ENCODE results near the gene SLC35A2.
"Not testable (repeated sequence)": the region's sequence is repeated elsewhere in the genome, so short reads cannot be mapped to it uniquely, and the experiment has no call there.

Gene SLC35A2

DNA sequence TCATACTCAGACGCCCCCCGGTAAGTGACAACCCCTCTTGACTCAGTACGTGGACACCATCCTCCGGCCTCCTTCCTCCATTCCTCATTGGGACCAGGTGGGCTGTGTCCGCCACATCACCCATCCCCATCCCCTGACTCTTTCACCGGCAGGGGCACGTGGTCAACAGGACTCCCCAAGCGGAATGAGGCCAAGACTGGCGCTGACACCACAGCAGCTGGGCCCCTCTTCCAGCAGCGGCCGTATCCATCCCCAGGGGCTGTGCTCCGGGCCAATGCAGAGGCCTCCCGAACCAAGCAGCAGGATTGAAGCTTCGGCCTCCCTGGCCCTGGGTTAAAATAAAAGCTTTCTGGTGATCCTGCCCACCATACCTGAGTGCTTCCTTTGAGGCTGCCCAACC, 8.7 kb downstream of the SLC35A2 start:
- no peak for DNase-seq (ENCODE audit: low spot score)

DNA sequence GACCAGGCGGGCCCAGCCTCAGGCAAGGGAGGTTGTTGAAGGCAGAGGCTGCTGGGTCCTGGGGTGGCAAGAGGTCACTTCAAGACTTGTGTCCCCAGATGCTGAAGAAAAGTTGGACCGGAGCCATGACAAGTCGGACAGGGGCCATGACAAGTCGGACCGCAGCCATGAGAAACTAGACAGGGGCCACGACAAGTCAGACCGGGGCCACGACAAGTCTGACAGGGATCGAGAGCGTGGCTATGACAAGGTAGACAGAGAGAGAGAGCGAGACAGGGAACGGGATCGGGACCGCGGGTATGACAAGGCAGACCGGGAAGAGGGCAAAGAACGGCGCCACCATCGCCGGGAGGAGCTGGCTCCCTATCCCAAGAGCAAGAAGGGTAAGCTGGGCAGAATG, 9.3 kb downstream of the SLC35A2 start:
- DNase-seq (ENCODE audit: low spot score), result no peak

GRCh38 chrX:48901069-48901468, 10.4 kb downstream of the SLC35A2 start:
- no peak for DNase-seq (ENCODE audit: low spot score)

GRCh38 chrX:48899078-48899410, 12.4 kb downstream of the SLC35A2 start:
- DNase-seq (ENCODE audit: low spot score), result no peak

DNA sequence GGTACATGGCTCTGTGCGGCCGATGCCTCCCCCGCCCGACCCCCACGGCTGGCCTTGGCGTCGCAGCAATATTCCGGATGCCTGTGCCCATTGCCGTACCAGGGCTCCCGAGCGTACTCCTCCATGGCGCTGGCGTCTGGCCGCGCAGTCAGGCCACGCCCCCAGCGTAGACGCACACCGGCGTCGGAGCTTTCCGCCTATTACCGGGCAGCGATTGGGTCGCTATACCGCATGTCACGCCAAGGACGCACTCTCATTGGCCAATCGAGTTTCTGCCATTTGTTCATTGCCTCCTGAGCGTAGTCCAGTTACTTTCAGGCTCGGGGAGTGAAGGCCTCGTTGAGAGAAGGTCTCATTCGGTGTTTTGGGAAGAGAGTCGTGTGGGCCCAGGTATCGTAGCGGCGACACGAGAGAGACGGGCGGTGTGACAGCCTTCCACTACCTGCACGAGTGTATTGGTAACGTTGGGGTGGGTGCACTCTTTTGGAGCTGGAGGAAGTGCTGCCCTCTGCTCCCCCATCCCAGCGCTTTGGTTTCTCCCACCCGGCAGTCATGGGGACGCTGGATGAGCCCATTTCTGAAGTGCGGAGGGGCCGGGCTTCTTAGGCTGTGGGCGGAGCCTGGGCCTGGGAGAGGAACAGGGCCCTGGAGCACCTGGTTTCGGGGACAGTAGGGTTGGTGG, 13.7 kb downstream of the SLC35A2 start, which contains the start of the genes PQBP1 and TIMM17B:
PQBP1 (plus strand) TSS at position 306 of the 682 bp plus-strand sequence. CDS start 580 bp downstream, outside the sequence.
TIMM17B (minus strand) TSS at position 144 of the 682 bp plus-strand sequence; CDS start at position 125, 19 bp downstream.
- DNase-seq (ENCODE audit: low spot score), result peak; percentile 96

- peak; percentile 38 for DNase-seq (ENCODE audit: low spot score)
Observed at GRCh38 chrX:48897157-48897624, 14.3 kb downstream of the SLC35A2 start.

GRCh38 chrX:48896611-48897011, 14.8 kb downstream of the SLC35A2 start:
- DNase-seq (ENCODE audit: low spot score), result peak; percentile 12

- DNase-seq (ENCODE audit: low spot score), result no peak
Observed at GRCh38 chrX:48894891-48895290, 16.6 kb downstream of the SLC35A2 start.

DNA sequence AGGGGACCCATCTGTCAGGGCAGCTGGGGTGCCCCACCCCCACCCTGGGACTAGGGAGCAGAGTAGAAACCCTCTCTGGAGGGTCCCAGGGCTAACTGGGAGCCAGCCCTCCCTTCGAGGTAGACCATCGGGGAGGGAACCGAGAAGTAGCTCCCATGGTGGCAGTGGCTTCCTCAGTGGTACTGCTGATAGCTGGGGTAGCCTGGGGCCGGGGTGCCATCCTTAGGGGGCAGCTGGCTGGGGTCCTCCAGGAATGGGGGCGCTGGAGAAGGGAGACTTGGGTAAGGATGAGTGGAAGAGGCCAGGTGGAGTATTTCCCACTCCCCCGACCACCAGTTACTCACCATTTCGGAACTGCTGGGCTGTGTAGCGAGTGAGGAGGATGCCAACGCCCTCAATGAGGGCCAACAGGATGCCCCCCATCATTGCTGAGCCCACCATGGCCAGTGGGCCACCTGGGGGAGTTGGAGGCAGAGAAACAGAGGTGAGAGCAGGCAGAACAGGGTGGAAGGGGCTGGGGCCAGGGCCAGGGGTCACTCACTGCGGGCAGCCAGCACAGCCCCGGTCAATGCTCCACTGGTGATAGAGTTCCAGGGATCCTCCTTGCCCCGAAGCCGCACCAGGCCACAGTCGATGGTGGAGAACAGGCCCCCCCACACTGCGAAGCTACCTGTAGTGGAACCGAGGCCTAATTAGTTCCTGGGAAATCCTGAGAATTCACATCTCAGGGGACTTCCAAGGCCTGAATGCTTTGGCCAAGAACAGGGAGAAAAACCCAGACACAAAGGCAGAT, 17.7 kb downstream of the SLC35A2 start:
- no peak for DNase-seq (ENCODE audit: low spot score)

DNA sequence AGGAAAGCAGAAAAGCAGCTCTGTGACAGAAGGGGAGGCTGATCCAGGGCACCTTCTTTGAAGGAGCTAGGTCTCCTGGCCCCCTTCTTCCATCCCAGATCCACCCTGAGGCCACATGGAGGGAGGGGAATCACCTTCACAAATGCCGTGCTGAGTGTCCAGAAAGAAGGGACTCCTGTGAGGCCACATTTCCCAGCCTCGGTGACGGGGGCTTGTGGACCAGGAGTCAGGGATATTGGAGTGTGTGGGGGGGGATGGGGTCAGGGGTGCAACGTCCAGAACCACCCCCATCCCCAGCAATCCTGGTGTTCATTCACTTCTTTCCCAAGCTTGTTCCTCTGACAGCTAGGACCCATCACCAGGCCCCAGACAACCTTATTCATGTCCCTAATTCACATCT, 18.6 kb downstream of the SLC35A2 start:
- DNase-seq (ENCODE audit: low spot score), result no peak

DNA sequence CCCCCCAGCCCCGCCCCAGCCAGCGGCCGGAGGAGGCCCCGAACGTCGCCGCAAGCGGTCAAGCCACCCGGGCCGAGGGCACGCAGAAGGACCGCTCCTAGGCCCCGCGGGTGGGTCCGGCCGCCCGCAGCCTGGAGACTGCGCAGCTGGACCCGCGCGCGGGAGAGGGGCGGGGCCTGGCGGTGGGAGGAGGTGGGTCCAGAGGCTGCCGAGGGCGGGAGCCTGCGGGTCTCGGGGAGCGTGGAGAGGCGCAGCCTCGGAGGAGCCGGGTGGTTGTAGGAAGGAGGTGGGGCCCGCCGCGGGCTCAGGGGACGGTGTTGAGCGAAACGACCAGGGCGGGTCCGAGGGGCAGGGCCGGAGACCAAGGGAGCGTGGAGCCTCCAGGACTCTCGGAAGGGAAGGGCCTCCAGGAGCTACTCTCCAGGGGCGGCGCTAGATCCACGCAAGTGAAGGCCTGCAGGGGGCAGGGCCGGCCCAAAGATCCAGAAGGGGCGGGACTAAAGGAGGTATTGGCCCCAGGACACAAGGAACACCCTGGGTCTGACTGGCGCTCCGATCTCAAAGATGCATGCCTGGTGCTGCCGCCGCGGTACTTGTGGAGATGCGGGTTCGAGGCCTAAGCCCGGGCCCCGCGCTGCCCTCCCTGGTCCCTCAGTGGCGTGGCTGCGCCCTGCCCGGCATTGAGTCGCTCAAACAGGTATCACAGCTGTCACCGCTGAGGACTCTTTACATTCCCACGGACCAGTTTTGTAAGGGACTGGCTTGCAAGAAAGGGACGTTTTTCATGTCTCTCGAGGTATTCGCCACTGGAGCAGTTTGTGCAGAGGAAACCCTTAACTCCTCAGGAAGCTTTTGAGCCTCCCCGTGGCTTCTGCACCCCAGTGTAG, 19.8 kb downstream of the SLC35A2 start:
- DNase-seq (ENCODE audit: low spot score), result peak; percentile 73

DNA sequence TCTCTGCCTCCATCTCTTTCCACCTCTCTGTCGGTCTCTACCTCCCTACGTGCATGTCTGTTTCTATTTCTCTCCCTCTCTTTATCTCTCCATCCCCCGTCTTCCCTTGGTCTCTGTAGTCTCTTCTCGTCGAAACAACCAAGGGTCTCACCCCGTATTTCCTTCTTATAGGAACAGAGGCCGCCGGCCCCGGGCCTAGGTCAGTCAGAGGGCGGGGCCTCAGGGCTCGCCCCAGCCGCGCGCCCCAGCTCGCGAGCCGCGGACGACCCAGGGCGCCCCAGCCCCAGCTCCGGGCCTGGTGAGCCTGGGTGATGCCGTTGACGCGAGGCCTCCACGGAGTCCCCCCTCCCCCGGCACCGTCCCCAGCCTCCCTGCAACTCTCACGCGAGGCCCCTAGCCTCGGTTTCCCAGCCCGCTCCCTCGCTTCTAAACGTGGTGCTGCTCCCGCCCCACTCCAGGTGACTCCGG, 20.5 kb downstream of the SLC35A2 start:
- DNase-seq (ENCODE audit: low spot score), result peak; percentile 3

GRCh38 chrX:48890296-48890925, 21.0 kb downstream of the SLC35A2 start:
- DNase-seq (ENCODE audit: low spot score), result no peak

GRCh38 chrX:48886586-48886985, 24.9 kb downstream of the SLC35A2 start:
- not testable (repeated sequence) for DNase-seq (ENCODE audit: low spot score)

GRCh38 chrX:48883729-48884128, 27.7 kb downstream of the SLC35A2 start:
- DNase-seq (ENCODE audit: low spot score), result no peak

DNA sequence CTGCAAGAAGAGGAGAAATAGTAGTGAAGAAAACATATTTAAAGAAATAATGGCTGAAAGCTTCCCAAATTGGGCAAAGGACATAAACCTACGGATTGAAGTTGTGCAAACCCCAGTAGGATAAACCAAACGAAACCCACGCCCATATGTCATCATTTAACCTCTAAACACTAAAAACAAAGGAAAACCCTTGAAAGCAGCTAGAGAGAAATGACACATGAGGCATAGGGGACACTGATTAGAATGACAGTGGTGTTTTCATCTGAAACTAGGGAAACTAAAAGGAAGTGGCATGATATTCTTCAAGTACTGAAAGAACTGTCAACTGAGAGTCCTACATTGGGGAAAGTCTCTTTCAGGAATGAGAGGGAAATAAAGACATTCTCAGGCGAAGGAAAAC, 34.5 kb downstream of the SLC35A2 start:
- DNase-seq (ENCODE audit: low spot score), result not testable (repeated sequence)

DNA sequence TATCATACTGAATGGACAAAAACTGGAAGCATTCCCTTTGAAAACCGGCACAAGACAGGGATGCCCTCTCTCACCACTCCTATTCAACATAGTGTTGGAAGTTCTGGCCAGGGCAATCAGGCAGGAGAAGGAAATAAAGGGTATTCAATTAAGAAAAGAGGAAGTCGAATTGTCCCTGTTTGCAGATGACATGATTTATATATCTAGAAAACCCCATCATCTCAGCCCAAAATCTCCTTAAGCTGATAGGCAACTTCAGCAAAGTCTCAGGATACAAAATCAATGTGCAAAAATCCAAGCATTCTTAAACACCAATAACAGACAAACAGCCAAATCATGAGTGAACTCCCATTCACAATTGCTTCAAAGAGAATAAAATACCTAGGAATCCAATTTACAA, 39.4 kb downstream of the SLC35A2 start:
- not testable (repeated sequence) for DNase-seq (ENCODE audit: low spot score)

- peak; percentile 1 for DNase-seq (ENCODE audit: low spot score)
Observed at GRCh38 chrX:48864210-48864609, 47.2 kb downstream of the SLC35A2 start.

DNA sequence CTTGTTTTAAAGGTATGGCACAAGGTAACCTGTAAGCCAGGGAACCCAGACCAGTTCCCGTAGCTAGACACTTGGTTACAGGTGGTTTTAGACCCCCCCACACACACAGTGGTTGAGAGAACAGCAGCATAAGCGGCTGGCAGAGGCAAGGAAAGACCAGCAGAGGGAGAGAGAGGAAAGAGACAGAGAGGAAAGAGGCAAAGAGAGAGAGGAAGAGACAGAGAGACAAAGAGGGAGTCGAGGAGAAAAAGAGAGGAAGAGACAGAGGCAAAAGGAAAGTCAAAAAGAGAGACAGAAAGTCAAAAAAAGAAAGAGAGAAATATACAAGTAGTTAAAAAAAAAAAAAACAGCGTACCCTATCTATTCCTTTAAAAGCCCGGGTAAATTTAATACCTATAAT, 56.5 kb downstream of the SLC35A2 start:
- no peak for DNase-seq (ENCODE audit: low spot score)

- DNase-seq (ENCODE audit: low spot score), result not testable (repeated sequence)
Observed at GRCh38 chrX:48854121-48854804, 57.2 kb downstream of the SLC35A2 start.

GRCh38 chrX:48853494-48853893, 58.0 kb downstream of the SLC35A2 start:
- not testable (repeated sequence) for DNase-seq (ENCODE audit: low spot score)
